HEK293 (cell line): ENCODE measurements around the gene IQCB1.

ENCODE experiments used
- CTCF ChIA-PET: fragments of 350-600 bp; formaldehyde crosslinking; extraction: SDS; loops from one replicate; lab custom pipeline; 2021; ENCODE audit warnings: antibody characterized with exemption; lab: Yijun Ruan, JAX
- POLR2A ChIA-PET: fragments of 300-600 bp; formaldehyde crosslinking; extraction: SDS; loops from one replicate; lab custom pipeline; 2020; ENCODE audit warnings: antibody characterized with exemption, inconsistent platforms; lab: Yijun Ruan, JAX
- H3K27ac ChIP-seq: fragments of 200-500 bp; sonication (Bioruptor generic); 2 replicates; pipeline ENCODE4 v1.5.1; 2014; ENCODE audit warnings: low read depth, low read length, control low read depth, inconsistent platforms; ENCODE audit errors: extremely low read depth
- H3K36me3 ChIP-seq, 2 experiments: fragments of 200-500 bp in 1 of 2; sonication (Bioruptor generic) in 1 of 2; 1 replicate in 1 of 2; 2 replicates in 1 of 2; pipeline ENCODE4 v1.5.1; 2014 to 2017; ENCODE audit warnings: inconsistent platforms in 2 of 2, low read length in 2 of 2; ENCODE audit not compliant: control insufficient read depth in 2 of 2, insufficient read depth in 1 of 2
- H3K4me1 ChIP-seq: fragments of 200-500 bp; sonication (Bioruptor generic); 2 replicates; pipeline ENCODE4 v1.5.1; 2014; ENCODE audit warnings: mild to moderate bottlenecking, low read length, inconsistent platforms; ENCODE audit not compliant: control insufficient read depth, insufficient read depth
- H3K4me3 ChIP-seq: 2 replicates; pipeline ENCODE4 v1.5.1; 2011; ENCODE audit warnings: low read depth, mild to moderate bottlenecking, control low read depth, low read length, moderate library complexity
- H3K9me3 ChIP-seq: fragments of 200-500 bp; sonication (Bioruptor generic); 2 replicates; pipeline ENCODE4 v1.5.1; 2014; ENCODE audit warnings: low read depth, low read length, inconsistent platforms; ENCODE audit not compliant: control insufficient read depth, insufficient read depth
- FEZF1 ChIP-seq: fragments of 450-650 bp; formaldehyde crosslinking; IDR thresholded peaks from 2 replicates; pipeline ENCODE4 v1.5.1; 2016; ENCODE audit warnings: missing biosample characterization, missing genetic modification characterization
- GLI2 ChIP-seq: fragments of 450-650 bp; formaldehyde crosslinking; IDR thresholded peaks from 2 replicates; pipeline ENCODE4; 2017; ENCODE audit warnings: missing biosample characterization, missing genetic modification characterization, low read depth, borderline replicate concordance
- MEIS1 ChIP-seq: sonication (generic); formaldehyde crosslinking; IDR thresholded peaks from 2 replicates; pipeline ENCODE4 v1.8.1; 2022; ENCODE audit warnings: missing genetic modification reagents, mild to moderate bottlenecking, borderline replicate concordance
- OSR2 ChIP-seq: fragments of 450-650 bp; formaldehyde crosslinking; IDR thresholded peaks from 2 replicates; pipeline ENCODE4 v1.5.1; 2016; ENCODE audit warnings: missing biosample characterization, missing genetic modification characterization
- PBX3 ChIP-seq: sonication (generic); formaldehyde crosslinking; IDR thresholded peaks from 2 replicates; pipeline ENCODE4 v1.8.1; 2022; ENCODE audit warnings: mild to moderate bottlenecking, moderate library complexity, missing genetic modification reagents
- SP2 ChIP-seq: fragments of 450-650 bp; formaldehyde crosslinking; IDR thresholded peaks from 2 replicates; pipeline ENCODE4 v1.5.1; 2016; ENCODE audit warnings: missing biosample characterization, missing genetic modification characterization
- YY2 ChIP-seq: fragments of 450-650 bp; formaldehyde crosslinking; IDR thresholded peaks from 2 replicates; pipeline ENCODE4 v1.5.1; 2016; ENCODE audit warnings: missing biosample characterization, missing genetic modification characterization
- ZNF114 ChIP-seq: fragments of 450-650 bp; formaldehyde crosslinking; IDR thresholded peaks from 2 replicates; pipeline ENCODE4 v1.5.0; 2017; ENCODE audit warnings: missing biosample characterization, missing genetic modification characterization
- ZNF19 ChIP-seq: fragments of 450-650 bp; formaldehyde crosslinking; IDR thresholded peaks from 2 replicates; pipeline ENCODE4; 2016; ENCODE audit warnings: missing biosample characterization, missing genetic modification characterization, low read depth
- ZNF223 ChIP-seq: fragments of 450-650 bp; formaldehyde crosslinking; IDR thresholded peaks from 2 replicates; pipeline ENCODE4 v1.5.1; 2016; ENCODE audit warnings: missing biosample characterization, missing genetic modification characterization
- ZNF239 ChIP-seq: fragments of 450-650 bp; formaldehyde crosslinking; IDR thresholded peaks from 2 replicates; pipeline ENCODE4 v1.5.1; 2016; ENCODE audit warnings: missing biosample characterization, missing genetic modification characterization
- ZNF24 ChIP-seq: fragments of 450-650 bp; formaldehyde crosslinking; IDR thresholded peaks from 2 replicates; pipeline ENCODE4 v1.5.1; 2016; ENCODE audit warnings: missing biosample characterization, missing genetic modification characterization
- ZNF274 ChIP-seq, 2 experiments: fragments of 200-500 bp in 1 of 2; fragments of 450-650 bp in 1 of 2; sonication (Bioruptor generic) in 1 of 2; formaldehyde crosslinking in 1 of 2; IDR thresholded peaks; 2 replicates each; pipeline versions ENCODE4 v1.5.1 to v1.6.1; 2014 to 2016; ENCODE audit warnings: borderline replicate concordance in 1 of 2, inconsistent platforms in 1 of 2, low read length in 1 of 2, missing biosample characterization in 1 of 2, missing genetic modification characterization in 1 of 2
- ZNF354C ChIP-seq: fragments of 450-650 bp; formaldehyde crosslinking; IDR thresholded peaks from 2 replicates; pipeline ENCODE4 v1.5.1; 2016; ENCODE audit warnings: missing biosample characterization, missing genetic modification characterization, low read depth, borderline replicate concordance
- ZNF48 ChIP-seq: fragments of 450-650 bp; formaldehyde crosslinking; IDR thresholded peaks from 2 replicates; pipeline ENCODE4 v1.5.1; 2016; ENCODE audit warnings: missing biosample characterization, missing genetic modification characterization
- ZNF510 ChIP-seq: fragments of 450-650 bp; formaldehyde crosslinking; IDR thresholded peaks from 2 replicates; pipeline ENCODE4 v1.5.1; 2018; ENCODE audit warnings: mild to moderate bottlenecking, missing genetic modification characterization, missing biosample characterization; ENCODE audit not compliant: insufficient replicate concordance
- ZNF561 ChIP-seq: fragments of 450-650 bp; IDR thresholded peaks from 2 replicates; pipeline ENCODE4 v1.5.1; 2018; ENCODE audit warnings: missing biosample characterization, missing genetic modification characterization, borderline replicate concordance
- ZNF585B ChIP-seq: fragments of 450-650 bp; formaldehyde crosslinking; IDR thresholded peaks from 2 replicates; pipeline ENCODE4 v1.5.1; 2016; ENCODE audit warnings: missing biosample characterization, missing genetic modification characterization
- ZNF621 ChIP-seq: fragments of 450-650 bp; formaldehyde crosslinking; IDR thresholded peaks from 2 replicates; pipeline ENCODE4 v1.5.1; 2017; ENCODE audit warnings: missing biosample characterization, missing genetic modification characterization
- ZNF707 ChIP-seq: fragments of 450-650 bp; formaldehyde crosslinking; IDR thresholded peaks from 2 replicates; pipeline ENCODE4 v1.5.1; 2016; ENCODE audit warnings: missing biosample characterization, missing genetic modification characterization
- ZNF837 ChIP-seq: fragments of 450-650 bp; formaldehyde crosslinking; IDR thresholded peaks from 2 replicates; pipeline ENCODE4 v1.5.1; 2016; ENCODE audit warnings: missing biosample characterization, missing genetic modification characterization
- ZSCAN23 ChIP-seq: fragments of 450-650 bp; formaldehyde crosslinking; IDR thresholded peaks from 2 replicates; pipeline ENCODE4 v1.5.1; 2016; ENCODE audit warnings: missing biosample characterization, missing genetic modification characterization
- TF ChIP-seq, protein P1 (sequence below): fragments of 450-650 bp; formaldehyde crosslinking; IDR thresholded peaks from 2 replicates; pipeline ENCODE4 v1.5.1; 2016; ENCODE audit warnings: missing biosample characterization, missing genetic modification characterization
- TF ChIP-seq, protein P2 (sequence below): fragments of 450-650 bp; formaldehyde crosslinking; IDR thresholded peaks from 2 replicates; pipeline ENCODE4 v1.5.1; 2017; ENCODE audit warnings: missing biosample characterization, missing genetic modification characterization

IQCB1 gene

DNA sequence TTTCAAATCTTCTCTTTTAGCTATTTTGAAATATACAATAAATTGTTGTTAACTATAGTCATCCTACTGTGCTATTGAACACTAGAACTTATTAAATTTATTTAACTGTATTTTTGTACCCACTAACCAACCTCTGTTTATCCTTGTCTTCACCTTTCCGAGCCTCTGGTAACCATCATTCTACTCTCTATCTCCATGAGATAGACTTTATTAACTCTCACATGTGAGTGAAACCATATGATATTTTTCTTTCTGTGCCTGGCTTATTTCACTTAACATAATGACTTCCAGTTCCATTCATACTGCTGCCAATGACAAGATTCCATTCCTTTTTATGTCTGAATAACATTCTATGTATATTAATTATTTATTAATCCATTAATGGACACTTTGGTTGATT lies 43.6 kb upstream of the IQCB1 start (continued):
- TF ChIP-seq, protein P1, sequence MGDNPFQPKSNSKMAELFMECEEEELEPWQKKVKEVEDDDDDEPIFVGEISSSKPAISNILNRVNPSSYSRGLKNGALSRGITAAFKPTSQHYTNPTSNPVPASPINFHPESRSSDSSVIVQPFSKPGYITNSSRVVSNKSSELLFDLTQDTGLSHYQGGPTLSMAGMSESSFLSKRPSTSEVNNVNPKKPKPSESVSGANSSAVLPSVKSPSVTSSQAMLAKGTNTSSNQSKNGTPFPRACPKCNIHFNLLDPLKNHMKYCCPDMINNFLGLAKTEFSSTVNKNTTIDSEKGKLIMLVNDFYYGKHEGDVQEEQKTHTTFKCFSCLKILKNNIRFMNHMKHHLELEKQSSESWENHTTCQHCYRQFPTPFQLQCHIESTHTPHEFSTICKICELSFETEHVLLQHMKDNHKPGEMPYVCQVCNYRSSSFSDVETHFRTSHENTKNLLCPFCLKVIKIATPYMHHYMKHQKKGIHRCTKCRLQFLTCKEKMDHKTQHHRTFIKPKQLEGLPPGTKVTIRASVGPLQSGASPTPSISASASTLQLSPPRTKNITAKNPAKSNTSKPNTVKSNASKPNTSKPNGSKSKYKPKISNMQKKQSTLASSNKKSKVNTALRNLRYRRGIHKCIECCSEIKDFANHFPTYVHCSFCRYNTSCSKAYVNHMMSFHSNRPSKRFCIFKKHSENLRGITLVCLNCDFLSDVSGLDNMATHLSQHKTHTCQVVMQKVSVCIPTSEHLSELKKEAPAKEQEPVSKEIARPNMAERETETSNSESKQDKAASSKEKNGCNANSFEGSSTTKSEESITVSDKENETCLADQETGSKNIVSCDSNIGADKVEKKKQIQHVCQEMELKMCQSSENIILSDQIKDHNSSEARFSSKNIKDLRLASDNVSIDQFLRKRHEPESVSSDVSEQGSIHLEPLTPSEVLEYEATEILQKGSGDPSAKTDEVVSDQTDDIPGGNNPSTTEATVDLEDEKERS (tag by site-specific recombination): no peak
- TF ChIP-seq FEZF1 (tag by site-specific recombination) (no peak), ZNF114 (tag by site-specific recombination) (no peak), ZNF707 (tag by site-specific recombination) (no peak), ZNF223 (tag by site-specific recombination) (no peak), YY2 (tag by site-specific recombination) (no peak), ZNF585B (tag by site-specific recombination) (no peak)
- TF ChIP-seq, all 188 proteins: peak for 0

DNA sequence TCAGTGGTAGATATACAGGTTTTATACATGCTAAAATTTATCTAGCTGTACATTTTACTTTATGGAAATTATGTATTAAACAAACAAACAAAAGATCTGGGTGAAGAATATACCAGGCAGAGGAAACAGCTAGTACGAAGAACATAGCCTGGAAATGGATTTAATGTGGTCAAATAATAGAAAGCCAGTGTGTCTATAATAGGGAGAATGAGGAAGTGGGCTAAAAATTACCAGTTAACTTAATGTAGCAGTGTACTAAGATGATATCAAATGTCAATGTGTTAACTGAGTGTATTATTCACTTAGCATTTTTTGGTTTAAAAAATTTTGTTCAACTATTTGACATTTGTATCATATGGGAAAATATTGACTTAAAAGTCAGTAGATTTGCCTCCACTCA lies 36.6 kb upstream of the IQCB1 start:
- H3K4me1 ChIP-seq: no peaks in the 10 kb centered on the region
- TF ChIP-seq, protein P2, sequence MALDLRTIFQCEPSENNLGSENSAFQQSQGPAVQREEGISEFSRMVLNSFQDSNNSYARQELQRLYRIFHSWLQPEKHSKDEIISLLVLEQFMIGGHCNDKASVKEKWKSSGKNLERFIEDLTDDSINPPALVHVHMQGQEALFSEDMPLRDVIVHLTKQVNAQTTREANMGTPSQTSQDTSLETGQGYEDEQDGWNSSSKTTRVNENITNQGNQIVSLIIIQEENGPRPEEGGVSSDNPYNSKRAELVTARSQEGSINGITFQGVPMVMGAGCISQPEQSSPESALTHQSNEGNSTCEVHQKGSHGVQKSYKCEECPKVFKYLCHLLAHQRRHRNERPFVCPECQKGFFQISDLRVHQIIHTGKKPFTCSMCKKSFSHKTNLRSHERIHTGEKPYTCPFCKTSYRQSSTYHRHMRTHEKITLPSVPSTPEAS (tag by site-specific recombination): no peak
- TF ChIP-seq ZNF239 (tag by site-specific recombination) (no peak), ZNF510 (tag by site-specific recombination) (no peak), PBX3 (no peak)
- POLR2A ChIA-PET: no interaction called here
- CTCF ChIA-PET: no interaction called here
- H3K9me3 ChIP-seq: no peaks in the 10 kb centered on the region
- no peak overlapping the region for H3K4me3 ChIP-seq
- peaks cover 0 to 4% of the 10 kb centered on the region in 2 experiments; a peak in 1 of 3 replicates for H3K36me3 ChIP-seq
- H3K27ac ChIP-seq: no peak overlapping the region

GRCh38 chr3:121870717-121871116 lies 35.9 kb upstream of the IQCB1 start:
- TF ChIP-seq ZNF19 (tag by site-specific recombination): no peak
- no peak for TF ChIP-seq ZNF24 (tag by site-specific recombination)
- TF ChIP-seq MEIS1 (CRISPR knock-in tag): no peak
- no peak for TF ChIP-seq ZNF274 (IDR thresholded peaks at IDR 0.05; ENCODE audit: low read length)
- no peak for TF ChIP-seq ZNF274 (tag by site-specific recombination; IDR thresholded peaks at IDR 0.05; ENCODE audit: borderline replicate concordance)
- no peak for TF ChIP-seq ZNF561 (tag by site-specific recombination)
- TF ChIP-seq ZNF837 (tag by site-specific recombination): no peak
- no peak for TF ChIP-seq ZSCAN23 (tag by site-specific recombination)
- TF ChIP-seq OSR2 (tag by site-specific recombination): no peak
- TF ChIP-seq GLI2 (tag by site-specific recombination): no peak
- no peak for TF ChIP-seq PBX3
- no peak for TF ChIP-seq ZNF48 (tag by site-specific recombination)
- no peak for TF ChIP-seq SP2 (tag by site-specific recombination)
- no peak for TF ChIP-seq ZNF621 (tag by site-specific recombination)
- TF ChIP-seq ZNF354C: no peak
- TF ChIP-seq, all 188 proteins: peak for 0
- Histone ChIP-seq H3K27ac (no peak overlapping the region), H3K4me1 (no peaks in the 10 kb centered on the region), H3K9me3 (no peaks in the 10 kb centered on the region), H3K36me3 (peaks cover 0 to 6% of the 10 kb centered on the region in 2 experiments; a peak in 1 of 3 replicates), H3K4me3 (no peak overlapping the region)
- CTCF ChIA-PET: interaction anchor here (0.6 kb wide), 1 partner anchor 82 kb away, joined by 3 read pairs; no protein-coding TSS in a partner anchor
- POLR2A ChIA-PET: no interaction called here
